Embryonic facial prominence (tissue), 1 donor: ENCODE measurements around the gene TENM3.
"Not testable (repeated sequence)": the region's sequence is repeated elsewhere in the genome, so short reads cannot be mapped to it uniquely, and the experiment has no call there.

Experiments
- DNase-seq: peaks from one replicate; pipeline ENCODE4 v3.0.0-alpha.2; 2016; ENCODE audit errors: extremely low spot score

Gene TENM3

DNA sequence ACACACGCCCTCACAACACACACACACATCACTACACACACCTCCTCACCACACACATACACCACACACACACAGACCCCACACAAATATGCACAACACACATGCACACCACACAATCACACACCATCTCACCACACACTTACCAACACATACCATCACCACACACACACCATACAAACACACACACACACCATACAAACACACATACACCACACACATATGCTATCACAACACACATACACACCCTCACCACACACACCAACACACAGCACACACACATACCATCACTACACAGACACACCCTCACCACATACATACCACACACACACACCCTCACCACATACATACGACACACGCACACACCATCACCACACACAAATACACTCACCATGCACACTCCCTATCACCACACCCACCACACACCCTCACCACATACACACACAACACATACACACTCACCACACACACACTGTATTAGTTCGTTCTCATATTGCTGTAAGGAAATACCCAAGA, 567.0 kb downstream of the TENM3 start:
- no peak for DNase-seq

DNA sequence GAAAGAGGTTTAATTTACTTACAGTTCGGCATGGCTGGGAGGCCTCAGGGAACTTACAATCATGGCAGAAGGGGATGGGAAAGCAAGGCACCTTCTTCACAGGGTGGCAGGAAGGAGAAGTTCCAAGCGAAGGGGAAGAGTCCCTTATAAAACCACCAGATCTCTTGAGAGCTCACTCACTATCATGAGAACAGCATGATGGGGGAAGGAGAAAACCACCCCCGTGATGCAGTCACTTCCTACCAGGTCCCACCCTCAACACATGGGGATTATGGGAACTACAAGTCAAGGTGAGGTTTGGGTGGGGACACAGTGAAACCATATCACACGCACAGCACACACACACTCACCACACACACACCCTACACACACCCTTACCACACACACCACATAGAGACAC, 569.7 kb downstream of the TENM3 start:
- no peak for DNase-seq

- not testable (repeated sequence) for DNase-seq
Measured at GRCh38 chr4:182814065-182814464, 570.9 kb downstream of the TENM3 start.

DNA sequence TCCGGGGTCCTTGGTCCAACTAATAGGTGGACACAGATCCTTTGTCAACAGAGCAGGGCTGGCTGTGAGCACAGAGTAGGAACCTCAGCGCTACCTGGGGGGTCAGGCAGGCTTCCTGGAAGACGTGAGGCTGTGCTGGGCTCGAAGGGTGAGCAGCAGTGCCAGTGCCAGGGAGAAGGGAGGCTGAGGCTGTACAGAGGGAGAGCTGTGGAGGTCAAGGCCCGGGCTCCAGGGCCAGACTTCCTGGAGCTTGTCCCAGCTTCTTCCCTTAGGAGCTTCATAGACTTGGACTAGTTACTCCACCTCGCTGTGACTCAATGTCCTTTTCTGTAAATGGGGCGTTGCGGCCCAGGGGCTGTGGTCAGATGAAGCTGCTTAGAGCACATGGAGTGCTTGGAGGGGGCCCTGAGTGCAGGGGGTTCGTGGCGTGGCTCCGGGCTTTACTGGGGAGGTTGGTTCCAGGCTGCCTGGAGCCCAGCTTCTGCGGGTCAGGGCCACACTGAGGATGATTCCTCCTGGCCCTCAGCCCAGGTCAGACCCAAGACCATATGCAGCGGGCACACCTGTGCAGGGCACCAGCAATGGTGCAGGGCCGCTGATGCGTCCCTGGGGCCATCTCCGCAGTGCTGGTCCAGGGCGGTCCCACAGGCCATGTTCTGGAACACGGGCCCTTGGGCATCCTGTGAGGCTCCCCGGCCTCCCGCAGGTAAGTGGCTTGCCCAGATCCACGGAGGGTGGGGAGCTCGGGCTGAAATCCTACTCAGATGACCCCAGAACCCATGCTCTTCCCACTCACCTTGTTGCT, 575.9 kb downstream of the TENM3 start:
- no peak for DNase-seq

- no peak for DNase-seq
Measured at GRCh38 chr4:182819751-182820150, 576.5 kb downstream of the TENM3 start.

- no peak for DNase-seq
Measured at GRCh38 chr4:182822554-182822953, 579.4 kb downstream of the TENM3 start.

GRCh38 chr4:182823576-182823975, 580.4 kb downstream of the TENM3 start:
- no peak for DNase-seq

DNA sequence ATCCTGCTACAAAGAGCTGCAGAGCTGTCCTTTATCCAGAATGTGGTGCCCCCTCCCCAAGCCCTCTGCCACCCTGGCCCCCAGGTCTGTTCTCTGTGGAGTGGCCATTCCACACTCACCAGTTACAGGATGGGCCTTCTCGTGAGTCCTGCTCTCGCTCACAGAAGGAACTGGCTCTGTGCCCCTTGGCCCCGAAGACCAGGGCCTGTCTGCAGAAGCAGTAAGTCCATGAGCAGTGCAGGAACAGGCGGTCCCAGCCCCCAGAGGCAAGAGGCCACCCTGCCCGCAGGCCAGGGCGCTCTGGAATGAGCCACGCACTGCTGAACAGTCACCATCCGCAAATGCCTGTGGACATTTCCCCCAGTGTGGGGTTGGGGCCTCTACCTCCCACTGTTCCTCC, 581.8 kb downstream of the TENM3 start:
- DNase-seq: no peak

- no peak for DNase-seq
Measured at GRCh38 chr4:182825786-182826185, 582.6 kb downstream of the TENM3 start.

DNA sequence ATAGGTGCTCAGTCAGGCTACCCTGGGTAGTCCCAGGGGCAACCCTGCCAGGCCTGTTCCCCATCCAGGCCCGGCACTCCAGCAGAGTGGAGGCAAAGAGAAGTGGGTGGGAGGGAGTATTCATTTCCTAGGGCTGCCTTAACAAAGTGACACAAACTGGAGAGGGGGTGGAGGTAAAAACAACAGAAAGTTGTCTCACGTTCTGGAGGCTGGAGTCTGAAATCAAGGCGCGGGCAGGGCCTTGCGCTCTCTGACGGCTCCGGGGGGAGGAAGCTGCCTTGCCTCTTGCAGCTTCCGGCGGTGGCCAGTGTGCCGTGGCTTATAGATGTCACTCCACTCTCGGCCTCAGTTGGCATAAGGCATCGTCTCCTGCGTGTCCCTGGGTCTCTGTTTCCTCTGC, 583.2 kb downstream of the TENM3 start:
- DNase-seq: no peak

- DNase-seq: no peak
Measured at GRCh38 chr4:182827166-182827565, 584.0 kb downstream of the TENM3 start.

DNA sequence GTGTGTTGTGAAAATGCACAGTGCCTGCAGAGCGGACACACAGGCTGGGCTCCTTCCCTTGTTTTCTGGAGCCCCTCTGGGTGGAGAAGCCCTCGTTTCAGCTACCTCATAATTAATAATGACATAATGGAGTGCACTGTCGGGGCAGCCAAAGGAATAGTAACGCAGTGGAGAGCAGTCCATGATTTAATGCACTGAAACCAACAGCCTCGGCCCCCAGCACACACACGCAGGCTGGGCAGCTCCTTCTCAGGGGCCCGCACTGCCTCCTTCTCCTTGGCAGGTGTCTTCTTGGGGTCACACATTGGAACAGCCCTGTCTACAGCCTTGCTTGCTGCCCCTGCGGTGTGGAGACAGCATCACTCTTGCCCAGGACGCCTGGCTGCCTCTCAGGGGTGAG, 584.8 kb downstream of the TENM3 start:
- DNase-seq: no peak

DNA sequence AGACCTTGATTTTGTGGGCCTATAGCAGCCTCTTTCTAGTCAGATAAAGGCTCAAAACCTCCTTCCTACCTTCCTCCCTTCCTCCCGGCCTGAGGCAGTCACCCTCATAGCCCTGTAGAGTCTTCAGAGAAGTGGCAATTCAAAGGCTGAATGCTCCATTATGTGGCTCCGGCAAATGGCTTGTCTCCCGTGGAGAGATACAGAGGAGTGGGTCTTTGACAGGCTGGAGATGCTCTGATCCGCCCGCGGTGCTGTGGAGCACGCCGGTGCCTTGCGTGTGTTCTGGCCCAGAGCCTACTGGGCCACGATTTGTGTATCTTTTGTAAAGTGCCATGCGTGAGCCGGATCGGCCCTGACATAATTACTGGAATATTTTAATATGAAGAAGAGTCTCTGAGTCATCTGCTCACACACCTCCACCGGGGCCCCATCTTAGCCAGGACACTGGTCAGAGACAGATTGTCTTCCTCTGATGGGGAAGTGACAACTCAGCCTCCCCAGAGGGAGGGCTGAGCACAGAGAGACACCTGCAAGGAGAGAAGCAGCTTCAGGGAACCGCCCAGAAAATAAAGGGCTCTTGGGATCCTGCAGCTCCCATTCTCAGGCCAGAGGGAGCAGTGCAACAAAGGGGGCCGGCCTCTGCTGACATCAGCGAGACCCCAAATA, 585.3 kb downstream of the TENM3 start:
- DNase-seq: no peak

GRCh38 chr4:182829196-182829595, 586.0 kb downstream of the TENM3 start:
- no peak for DNase-seq

- no peak for DNase-seq
Measured at GRCh38 chr4:182831376-182831775, 588.2 kb downstream of the TENM3 start.

GRCh38 chr4:182832352-182833120, 589.3 kb downstream of the TENM3 start:
- no peak for DNase-seq

GRCh38 chr4:182835006-182835740, 592.0 kb downstream of the TENM3 start:
- no peak for DNase-seq

GRCh38 chr4:182837831-182838230, 594.6 kb downstream of the TENM3 start:
- no peak for DNase-seq

DNA sequence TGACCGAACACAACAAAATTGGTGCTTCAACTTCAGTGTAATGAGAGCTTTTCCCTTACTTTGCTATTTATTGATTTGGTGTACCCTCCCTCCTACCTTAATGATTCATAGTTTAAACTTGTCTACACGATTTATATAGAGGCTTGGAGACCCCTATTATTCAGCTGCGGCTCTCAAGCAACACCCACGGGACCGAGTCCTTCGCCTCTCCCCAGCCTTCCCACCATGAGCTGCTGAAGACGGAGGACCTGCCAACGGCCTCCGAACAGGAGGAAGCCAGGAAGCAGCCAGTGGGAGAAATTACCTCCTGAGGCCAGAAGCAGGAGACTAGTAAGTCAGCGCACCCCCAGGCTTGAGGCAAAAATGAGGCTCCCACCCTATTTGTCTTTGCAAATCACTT, 595.3 kb downstream of the TENM3 start:
- no peak for DNase-seq

GRCh38 chr4:182839256-182839655, 596.1 kb downstream of the TENM3 start:
- no peak for DNase-seq

- no peak for DNase-seq
Measured at GRCh38 chr4:182840108-182840507, 596.9 kb downstream of the TENM3 start.

- no peak for DNase-seq
Measured at GRCh38 chr4:182842104-182842600, 599.0 kb downstream of the TENM3 start.
